ENCODE results near the gene C12orf57. TPM values are rescaled to one million over a fixed set of nuclear protein-coding genes. Genes with fewer than 3 reads are reported as not detected.

The C12orf57 gene
- total and polyA plus RNA-seq, 10 of the 15 experiments (the other 5 are each of a cell fraction or from before 2014, with no cell fraction given), result 64.5 to 377 (median 211) TPM

DNA sequence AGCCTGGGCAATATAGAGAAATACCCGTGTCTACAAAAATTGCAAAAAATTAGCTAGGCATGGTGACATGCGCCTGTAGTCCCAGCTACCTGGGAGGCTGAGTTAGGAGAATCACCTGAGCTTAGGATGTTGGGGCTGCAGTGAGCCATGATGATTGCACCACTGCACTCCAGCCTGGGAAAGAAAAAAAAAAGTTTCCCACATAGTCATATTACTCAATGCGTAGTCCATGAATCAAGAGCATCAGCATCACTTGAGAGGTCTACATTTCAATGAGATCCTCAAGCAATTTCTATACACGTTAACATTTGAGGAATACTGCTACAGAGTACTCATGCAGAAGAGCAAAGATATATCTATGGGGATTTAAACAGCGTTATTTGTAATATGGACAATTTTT is 44.4 kb upstream of the C12orf57 start:
- ATAC-seq (no peak), DNase-seq (ENCODE audit: low read depth, low spot score) (no peak), FAIRE-seq (no peak)
- Histone ChIP-seq H3K27me3 (replicated peaks in 1 of 2; ENCODE audit: control insufficient read depth in 2 of 2, insufficient read depth in 2 of 2, low read length in 1 of 2) (no peaks in the 10 kb centered on the region), H2AFZ (ENCODE audit: control insufficient read depth, low read depth, low read length) (no peak overlapping the region), H3K27ac (ENCODE audit: control insufficient read depth, insufficient read depth) (no peak overlapping the region), H4K20me1 (ENCODE audit: control insufficient read depth, insufficient read depth) (no peaks in the 10 kb centered on the region), H3K9ac (ENCODE audit: control insufficient read depth, insufficient read depth, low read length) (no peak overlapping the region), H3K36me3 (ENCODE audit: control insufficient read depth in 2 of 2, insufficient read depth in 2 of 2, low read length in 1 of 2) (no peaks in the 10 kb centered on the region), H3K79me2 (ENCODE audit: control insufficient read depth, insufficient read depth, low read length) (no peaks in the 10 kb centered on the region), H3K4me3 (no peak overlapping the region), H3K9me3 (replicated peaks; ENCODE audit: control insufficient read depth, insufficient read depth, low read length) (no peaks in the 10 kb centered on the region), H3K4me2 (ENCODE audit: control insufficient read depth, insufficient read depth) (no peak overlapping the region), H3K4me1 (ENCODE audit: control insufficient read depth, insufficient read depth, low read length) (peaks cover 4% of the 10 kb centered on the region; the same call in 1 of the 2 replicates)
- 59% methylated on average over 5 of the region's 5 CpGs for WGBS (ENCODE audit: insufficient coverage, insufficient replicate concordance, low lambda C conversion rate, missing lambda C conversion rate)
- SMC1A ChIA-PET (ENCODE audit: uncharacterized antibody, unreplicated experiment), result no interaction called here
- CTCF ChIA-PET, result interaction anchor here (1.1 to 1.4 kb wide), 2 partner anchors 27 to 30 kb away, joined by 4 read pairs; partner anchors contain the start of gene SPSB2
- POLR2A ChIA-PET, result interaction anchor here (1.0 to 1.7 kb wide), 2 partner anchors 8 to 16 kb away, joined by 3 to 5 read pairs; no protein-coding TSS in a partner anchor
- in situ Hi-C loops (cut with MboI) (no loop called here), intact Hi-C loops (cut with micrococcal nuclease; ENCODE audit: unreplicated experiment) (no loop called here)
- TF ChIP-seq ZNF622 (IDR thresholded peaks at IDR 0.05), result no peak
- TF ChIP-seq CBX5 (IDR thresholded peaks at IDR 0.05; ENCODE audit: low read depth), result no peak
- no peak for TF ChIP-seq SP1 (IDR thresholded peaks at IDR 0.05; ENCODE audit: low read depth, low read length)
- TF ChIP-seq TBL1XR1 (IDR thresholded peaks at IDR 0.05; ENCODE audit: low read depth, low read length), result no peak
- no peak for TF ChIP-seq SUPT20H (IDR thresholded peaks at IDR 0.05; ENCODE audit: borderline replicate concordance, control insufficient read depth, low read depth, low read length)
- TF ChIP-seq, protein P1, sequence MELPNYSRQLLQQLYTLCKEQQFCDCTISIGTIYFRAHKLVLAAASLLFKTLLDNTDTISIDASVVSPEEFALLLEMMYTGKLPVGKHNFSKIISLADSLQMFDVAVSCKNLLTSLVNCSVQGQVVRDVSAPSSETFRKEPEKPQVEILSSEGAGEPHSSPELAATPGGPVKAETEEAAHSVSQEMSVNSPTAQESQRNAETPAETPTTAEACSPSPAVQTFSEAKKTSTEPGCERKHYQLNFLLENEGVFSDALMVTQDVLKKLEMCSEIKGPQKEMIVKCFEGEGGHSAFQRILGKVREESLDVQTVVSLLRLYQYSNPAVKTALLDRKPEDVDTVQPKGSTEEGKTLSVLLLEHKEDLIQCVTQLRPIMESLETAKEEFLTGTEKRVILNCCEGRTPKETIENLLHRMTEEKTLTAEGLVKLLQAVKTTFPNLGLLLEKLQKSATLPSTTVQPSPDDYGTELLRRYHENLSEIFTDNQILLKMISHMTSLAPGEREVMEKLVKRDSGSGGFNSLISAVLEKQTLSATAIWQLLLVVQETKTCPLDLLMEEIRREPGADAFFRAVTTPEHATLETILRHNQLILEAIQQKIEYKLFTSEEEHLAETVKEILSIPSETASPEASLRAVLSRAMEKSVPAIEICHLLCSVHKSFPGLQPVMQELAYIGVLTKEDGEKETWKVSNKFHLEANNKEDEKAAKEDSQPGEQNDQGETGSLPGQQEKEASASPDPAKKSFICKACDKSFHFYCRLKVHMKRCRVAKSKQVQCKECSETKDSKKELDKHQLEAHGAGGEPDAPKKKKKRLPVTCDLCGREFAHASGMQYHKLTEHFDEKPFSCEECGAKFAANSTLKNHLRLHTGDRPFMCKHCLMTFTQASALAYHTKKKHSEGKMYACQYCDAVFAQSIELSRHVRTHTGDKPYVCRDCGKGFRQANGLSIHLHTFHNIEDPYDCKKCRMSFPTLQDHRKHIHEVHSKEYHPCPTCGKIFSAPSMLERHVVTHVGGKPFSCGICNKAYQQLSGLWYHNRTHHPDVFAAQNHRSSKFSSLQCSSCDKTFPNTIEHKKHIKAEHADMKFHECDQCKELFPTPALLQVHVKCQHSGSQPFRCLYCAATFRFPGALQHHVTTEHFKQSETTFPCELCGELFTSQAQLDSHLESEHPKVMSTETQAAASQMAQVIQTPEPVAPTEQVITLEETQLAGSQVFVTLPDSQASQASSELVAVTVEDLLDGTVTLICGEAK (IDR thresholded peaks at IDR 0.05; ENCODE audit: borderline replicate concordance), result no peak
- no peak for TF ChIP-seq RCOR1 (conservative IDR thresholded peaks at IDR 0.05; ENCODE audit: low read depth, low read length)
- no peak for TF ChIP-seq MTA3 (IDR thresholded peaks at IDR 0.05; ENCODE audit: borderline replicate concordance, low read length)
- RAD21 ChIA-PET (ENCODE audit: unreplicated experiment), result no interaction called here
- no TSS peak for BruUV-seq (replicated peaks)

Data from GM12878 (cell line).